Measurements from ENCODE around the gene UGP2. TPM values are rescaled to one million over a fixed set of nuclear protein-coding genes. Genes with fewer than 3 reads are reported as not detected.
"Not testable (repeated sequence)": the region's sequence is repeated elsewhere in the genome, so short reads cannot be mapped to it uniquely, and the experiment has no call there.

The UGP2 gene
- total RNA-seq, 1 donor from 2014 or later: 69.9 TPM

DNA sequence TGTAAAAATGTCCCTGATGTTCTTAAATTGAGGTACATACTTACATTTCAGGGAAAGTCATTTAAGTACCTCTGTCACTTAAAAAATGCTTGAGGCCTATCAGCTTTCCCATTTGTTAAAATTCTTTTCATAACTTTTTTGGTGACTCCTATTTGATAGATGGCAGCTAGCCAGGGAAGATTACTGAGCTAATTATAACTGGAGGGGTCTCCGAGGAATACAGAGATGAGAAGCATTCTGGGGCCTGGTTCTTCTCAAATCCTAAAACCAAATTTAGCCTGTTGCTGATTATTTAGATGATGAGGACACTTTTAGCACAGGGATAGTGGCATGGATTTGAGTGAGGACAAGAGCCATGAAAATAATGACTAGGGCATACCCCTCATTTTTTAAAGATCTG, 4.8 kb downstream of the UGP2 start:
- H3K27me3 ChIP-seq (ENCODE audit: control insufficient read depth, insufficient read depth, low read length): no peaks in the 10 kb centered on the region
- DNase-seq (ENCODE audit: low read depth): no peak
- TF ChIP-seq, protein P1, sequence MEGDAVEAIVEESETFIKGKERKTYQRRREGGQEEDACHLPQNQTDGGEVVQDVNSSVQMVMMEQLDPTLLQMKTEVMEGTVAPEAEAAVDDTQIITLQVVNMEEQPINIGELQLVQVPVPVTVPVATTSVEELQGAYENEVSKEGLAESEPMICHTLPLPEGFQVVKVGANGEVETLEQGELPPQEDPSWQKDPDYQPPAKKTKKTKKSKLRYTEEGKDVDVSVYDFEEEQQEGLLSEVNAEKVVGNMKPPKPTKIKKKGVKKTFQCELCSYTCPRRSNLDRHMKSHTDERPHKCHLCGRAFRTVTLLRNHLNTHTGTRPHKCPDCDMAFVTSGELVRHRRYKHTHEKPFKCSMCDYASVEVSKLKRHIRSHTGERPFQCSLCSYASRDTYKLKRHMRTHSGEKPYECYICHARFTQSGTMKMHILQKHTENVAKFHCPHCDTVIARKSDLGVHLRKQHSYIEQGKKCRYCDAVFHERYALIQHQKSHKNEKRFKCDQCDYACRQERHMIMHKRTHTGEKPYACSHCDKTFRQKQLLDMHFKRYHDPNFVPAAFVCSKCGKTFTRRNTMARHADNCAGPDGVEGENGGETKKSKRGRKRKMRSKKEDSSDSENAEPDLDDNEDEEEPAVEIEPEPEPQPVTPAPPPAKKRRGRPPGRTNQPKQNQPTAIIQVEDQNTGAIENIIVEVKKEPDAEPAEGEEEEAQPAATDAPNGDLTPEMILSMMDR (IDR thresholded peaks at IDR 0.05; ENCODE audit: insufficient read depth, low read length, poor library complexity, severe bottlenecking): no peak
- no peaks in the 10 kb centered on the region for H3K36me3 ChIP-seq (ENCODE audit: control insufficient read depth, insufficient read depth, low read length)
- H3K4me3 ChIP-seq (ENCODE audit: low read depth, low read length): no peak overlapping the region

DNA sequence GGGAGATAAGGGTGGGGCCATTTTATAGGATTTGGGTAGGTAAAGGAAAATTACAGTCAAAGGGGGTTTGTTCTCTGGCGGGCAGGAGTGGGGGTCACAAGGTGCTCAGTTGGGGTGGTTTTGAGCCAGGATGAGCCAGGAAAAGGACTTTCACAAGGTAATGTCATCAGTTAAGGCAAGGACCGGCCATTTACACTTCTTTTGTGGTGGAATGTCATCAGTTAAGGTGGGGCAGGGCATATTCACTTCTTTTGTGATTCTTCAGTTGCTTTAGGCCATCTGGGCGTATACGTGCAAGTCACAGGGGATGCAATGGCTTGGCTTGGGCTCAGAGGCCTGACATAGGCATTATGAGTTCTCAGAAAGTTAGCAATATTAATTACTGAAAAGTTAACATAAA, 5.9 kb downstream of the UGP2 start:
- not testable (repeated sequence) for DNase-seq (ENCODE audit: low read depth); H3K27me3 ChIP-seq (ENCODE audit: control insufficient read depth, insufficient read depth, low read length); H3K36me3 ChIP-seq (ENCODE audit: control insufficient read depth, insufficient read depth, low read length); H3K4me3 ChIP-seq (ENCODE audit: low read depth, low read length)

DNA sequence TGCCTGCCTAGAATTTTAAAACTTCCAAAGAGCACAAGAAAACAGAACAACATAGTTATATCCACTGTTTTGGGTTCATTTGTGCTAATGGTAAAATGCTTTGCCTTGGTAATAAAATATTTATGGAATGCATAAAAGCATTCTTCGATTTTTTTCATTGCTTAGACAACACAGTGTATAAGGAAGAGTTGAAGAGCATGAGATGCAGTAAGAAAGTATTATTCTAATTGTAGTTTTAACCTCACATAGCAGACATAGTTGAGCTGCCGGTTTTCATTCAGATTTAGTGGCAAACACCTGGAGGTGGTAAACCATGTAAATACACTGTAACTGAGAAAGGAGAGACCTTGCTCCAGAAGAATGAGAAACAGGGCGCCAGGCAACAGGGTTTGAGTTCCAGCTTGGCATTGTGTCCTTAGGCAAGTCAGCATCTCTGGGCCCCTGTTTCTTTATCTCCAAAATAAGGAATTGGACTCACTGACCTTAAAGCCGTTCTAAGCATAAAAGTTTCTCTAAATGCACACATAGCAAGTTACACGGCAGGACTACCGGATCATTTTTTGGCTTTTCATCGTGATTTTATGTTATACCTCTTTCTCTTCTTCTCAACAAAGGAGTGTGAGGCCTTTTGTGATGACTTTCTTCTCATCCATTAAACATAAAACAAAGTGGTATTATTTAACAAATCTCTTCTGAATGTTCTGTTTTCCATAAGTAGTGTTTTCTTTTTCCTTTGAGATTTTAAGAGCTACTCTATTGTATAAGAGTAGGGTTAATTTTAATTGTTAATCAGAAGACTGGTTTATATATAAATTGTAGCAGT, 7.9 kb downstream of the UGP2 start:
- DNase-seq (ENCODE audit: low read depth): no peak
- TF ChIP-seq, protein P1 (IDR thresholded peaks at IDR 0.05; ENCODE audit: insufficient read depth, low read length, poor library complexity, severe bottlenecking): no peak
- Histone ChIP-seq H3K36me3 (ENCODE audit: control insufficient read depth, insufficient read depth, low read length) (no peaks in the 10 kb centered on the region), H3K4me3 (ENCODE audit: low read depth, low read length) (no peak overlapping the region), H3K27me3 (ENCODE audit: control insufficient read depth, insufficient read depth, low read length) (no peaks in the 10 kb centered on the region)

- TF ChIP-seq, protein P1 (IDR thresholded peaks at IDR 0.05; ENCODE audit: insufficient read depth, low read length, poor library complexity, severe bottlenecking): no peak
- no peaks in the 10 kb centered on the region for H3K27me3 ChIP-seq (ENCODE audit: control insufficient read depth, insufficient read depth, low read length)
These were observed 8.5 kb downstream of the UGP2 start for GRCh38 chr2:63850204-63850571.

DNA sequence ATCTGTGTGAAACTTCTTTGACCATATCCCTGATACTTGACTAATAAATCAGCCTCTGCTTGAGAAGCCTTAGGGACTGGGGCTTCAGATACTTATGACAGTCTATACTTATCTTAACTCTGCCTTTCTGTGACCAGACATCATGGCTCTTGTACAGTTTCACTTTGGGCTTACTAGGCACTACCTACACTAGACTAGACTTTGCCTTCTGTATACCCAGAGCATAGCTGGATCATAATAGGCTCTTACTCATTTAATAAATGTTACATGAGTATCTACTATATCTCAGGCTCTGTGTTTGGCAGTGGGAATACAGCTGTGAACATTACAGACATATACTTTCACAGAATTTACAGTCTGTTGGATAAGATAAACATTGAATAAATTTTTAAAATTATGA, 9.0 kb downstream of the UGP2 start:
- Histone ChIP-seq H3K4me3 (ENCODE audit: low read depth, low read length) (no peak overlapping the region), H3K36me3 (ENCODE audit: control insufficient read depth, insufficient read depth, low read length) (no peaks in the 10 kb centered on the region), H3K27me3 (ENCODE audit: control insufficient read depth, insufficient read depth, low read length) (no peaks in the 10 kb centered on the region)
- TF ChIP-seq, protein P1 (IDR thresholded peaks at IDR 0.05; ENCODE audit: insufficient read depth, low read length, poor library complexity, severe bottlenecking): no peak
- DNase-seq (ENCODE audit: low read depth): no peak

More at GRCh38 chr2:63850204-63850571, 8.5 kb downstream of the UGP2 start:
- Histone ChIP-seq H3K36me3 (ENCODE audit: control insufficient read depth, insufficient read depth, low read length) (no peaks in the 10 kb centered on the region), H3K4me3 (ENCODE audit: low read depth, low read length) (no peak overlapping the region)
- DNase-seq (ENCODE audit: low read depth): no peak

GRCh38 chr2:63851691-63852311, 10.1 kb downstream of the UGP2 start:
- TF ChIP-seq, protein P1 (IDR thresholded peaks at IDR 0.05; ENCODE audit: insufficient read depth, low read length, poor library complexity, severe bottlenecking): no peak
- Histone ChIP-seq H3K36me3 (ENCODE audit: control insufficient read depth, insufficient read depth, low read length) (no peaks in the 10 kb centered on the region), H3K27me3 (ENCODE audit: control insufficient read depth, insufficient read depth, low read length) (no peaks in the 10 kb centered on the region), H3K4me3 (ENCODE audit: low read depth, low read length) (no peak overlapping the region)
- no peak for DNase-seq (ENCODE audit: low read depth)
